ACC112 (cell line): ENCODE data around the gene NALF2.

ENCODE experiments used
- H2AFZ ChIP-seq: fragments of 200-600 bp; sonication (generic); one replicate; pipeline ENCODE4 v1.6.0; 2017; ENCODE audit warnings: antibody characterized with exemption, low read length; ENCODE audit not compliant: unreplicated experiment
- H3K27ac ChIP-seq: fragments of 200-600 bp; sonication (generic); 2 replicates; pipeline ENCODE4 v1.5.1; 2014; ENCODE audit warnings: low read depth, mild to moderate bottlenecking, antibody characterized with exemption, low read length, moderate library complexity
- H3K27me3 ChIP-seq: fragments of 200-600 bp; sonication (generic); 2 replicates; pipeline ENCODE4 v1.6.1; 2014; ENCODE audit warnings: mild to moderate bottlenecking, antibody characterized with exemption, low read length, moderate library complexity, mixed read lengths; ENCODE audit not compliant: insufficient read depth
- H3K36me3 ChIP-seq: fragments of 200-600 bp; sonication (generic); 2 replicates; pipeline ENCODE4 v1.6.1; 2016; ENCODE audit warnings: mild to moderate bottlenecking, antibody characterized with exemption, low read length, moderate library complexity, mixed read lengths; ENCODE audit not compliant: insufficient read depth
- H3K4me1 ChIP-seq: fragments of 200-600 bp; sonication (generic); one replicate; pipeline ENCODE4 v1.6.1; 2016; ENCODE audit warnings: low read length, mixed read lengths; ENCODE audit not compliant: insufficient read depth, unreplicated experiment, control insufficient read depth
- H3K4me3 ChIP-seq: fragments of 200-600 bp; sonication (generic); 2 replicates; pipeline ENCODE4 v1.5.1; 2014; ENCODE audit warnings: mild to moderate bottlenecking, low read depth, low read length
- H3K79me2 ChIP-seq: fragments of 200-600 bp; sonication (generic); one replicate; pipeline ENCODE4 v1.6.0; 2016; ENCODE audit warnings: low read length; ENCODE audit not compliant: control insufficient read depth, unreplicated experiment, insufficient read depth

The NALF2 gene

DNA sequence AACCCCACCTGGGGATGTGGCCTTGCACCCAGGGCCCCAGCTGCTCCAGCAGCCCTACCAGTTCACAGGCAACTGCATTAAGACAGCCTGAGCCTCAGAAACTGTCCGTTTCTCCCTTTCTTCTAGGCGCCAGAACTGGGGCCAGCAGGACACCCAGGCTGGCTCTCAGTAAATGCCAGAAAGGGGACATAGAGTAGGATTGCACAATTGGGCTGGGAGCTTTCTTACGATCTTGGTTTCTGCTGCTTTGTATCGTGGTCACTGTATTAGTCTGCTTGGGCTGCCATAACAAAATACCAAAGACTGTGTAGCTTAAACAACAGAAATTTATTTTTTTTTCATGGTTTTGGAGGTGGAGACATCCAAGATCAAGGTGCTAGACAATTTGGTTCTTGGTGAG is 48.4 kb downstream of the NALF2 start:
- Histone ChIP-seq H3K27ac (no peak overlapping the region), H3K4me3 (no peak overlapping the region), H2AFZ (no peak overlapping the region), H3K36me3 (no peaks in the 10 kb centered on the region), H3K4me1 (no peaks in the 10 kb centered on the region), H3K27me3 (no peaks in the 10 kb centered on the region), H3K79me2 (no peaks in the 10 kb centered on the region)
